Activated CD4-positive, CD25-positive, alpha-beta regulatory T cell treated with anti-CD3 and anti-CD28 coated beads, Interleukin-2, amount 50 U/mL, for 16 hours (primary cell): Measurements from ENCODE around the gene WDR62.

Source experiments
- DNase-seq: peaks from one replicate; pipeline ENCODE4 v3.0.0-alpha.2; 2020; ENCODE audit warnings: low read depth, low spot score

Gene WDR62

DNA sequence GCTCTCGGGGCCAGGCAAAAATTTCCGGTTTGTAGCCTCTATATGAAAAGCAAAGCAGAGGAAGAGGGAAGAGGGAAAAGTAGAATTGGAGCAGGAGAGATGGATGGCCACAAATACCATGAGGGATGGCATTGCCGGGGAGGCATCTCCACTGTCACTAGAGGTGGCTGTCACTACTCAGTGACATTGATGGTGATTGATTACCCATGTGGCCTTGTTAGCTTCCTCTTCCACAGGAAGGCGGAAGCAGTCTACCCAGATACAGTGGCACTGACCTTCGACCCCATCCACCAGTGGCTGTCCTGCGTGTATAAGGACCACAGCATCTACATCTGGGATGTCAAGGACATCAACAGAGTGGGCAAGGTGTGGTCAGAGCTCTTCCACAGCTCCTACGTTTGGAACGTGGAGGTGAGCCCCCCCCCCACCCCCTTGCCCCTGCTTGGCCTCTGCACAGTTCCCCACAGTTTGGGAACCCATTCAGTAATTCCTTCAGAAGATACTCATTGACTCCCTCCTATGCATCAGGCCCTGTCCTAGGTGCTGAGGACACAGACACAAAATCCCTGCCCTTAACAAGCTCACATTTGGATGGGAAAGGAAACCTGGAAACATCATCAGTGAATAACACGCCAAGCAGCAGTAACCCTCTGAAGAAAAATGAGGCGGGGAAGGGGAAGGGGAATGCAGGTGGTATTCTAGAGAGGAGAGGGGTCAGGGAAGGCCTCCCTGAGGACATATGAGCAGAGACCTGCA lies 18.6 kb downstream of the WDR62 start:
- DNase-seq = no peak

- DNase-seq = no peak
Observed at GRCh38 chr19:36079389-36079945, 24.8 kb downstream of the WDR62 start.

DNA sequence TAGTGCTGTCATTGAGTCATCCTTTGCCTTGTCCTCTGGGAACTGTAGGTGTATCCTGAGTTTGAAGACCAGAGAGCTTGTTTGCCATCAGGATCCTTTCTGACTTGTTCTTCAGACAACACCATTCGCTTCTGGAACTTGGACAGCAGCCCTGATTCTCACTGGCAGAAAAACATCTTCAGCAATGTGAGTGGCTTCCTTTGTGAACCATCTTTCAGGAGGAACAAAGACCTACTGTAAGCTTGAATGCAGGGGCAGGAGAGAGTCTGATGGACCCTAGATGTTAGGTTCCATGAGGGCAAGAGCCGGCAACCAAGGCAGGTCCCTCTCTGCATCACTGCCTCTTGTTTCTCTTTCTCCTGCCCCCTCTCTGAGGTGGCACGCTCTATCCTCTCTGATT lies 26.7 kb downstream of the WDR62 start:
- no peak for DNase-seq

DNA sequence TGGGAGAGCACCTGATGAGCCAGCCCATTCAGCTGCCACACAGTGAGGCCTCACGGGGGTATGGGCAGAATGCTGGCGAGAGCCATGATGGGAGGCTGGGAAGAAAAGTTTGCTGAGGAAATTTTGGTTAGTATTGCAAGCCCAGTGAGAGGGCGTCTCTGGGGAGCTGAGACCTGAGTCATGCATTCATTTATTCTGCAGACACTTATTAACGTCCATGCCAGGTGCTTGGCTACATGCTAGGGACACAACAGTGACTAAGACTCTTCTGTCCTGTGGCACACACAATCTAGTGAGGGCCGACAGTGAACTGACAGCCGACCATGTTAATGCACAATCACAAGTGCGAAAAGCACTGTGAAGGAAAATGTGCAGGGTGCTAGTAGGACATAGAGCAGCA lies 27.2 kb downstream of the WDR62 start:
- no peak for DNase-seq

GRCh38 chr19:36082916-36083315 lies 28.2 kb downstream of the WDR62 start:
- DNase-seq = no peak

GRCh38 chr19:36084231-36085009 lies 29.7 kb downstream of the WDR62 start:
- no peak for DNase-seq

- DNase-seq = no peak
Observed at GRCh38 chr19:36086326-36086725, 31.6 kb downstream of the WDR62 start.

DNA sequence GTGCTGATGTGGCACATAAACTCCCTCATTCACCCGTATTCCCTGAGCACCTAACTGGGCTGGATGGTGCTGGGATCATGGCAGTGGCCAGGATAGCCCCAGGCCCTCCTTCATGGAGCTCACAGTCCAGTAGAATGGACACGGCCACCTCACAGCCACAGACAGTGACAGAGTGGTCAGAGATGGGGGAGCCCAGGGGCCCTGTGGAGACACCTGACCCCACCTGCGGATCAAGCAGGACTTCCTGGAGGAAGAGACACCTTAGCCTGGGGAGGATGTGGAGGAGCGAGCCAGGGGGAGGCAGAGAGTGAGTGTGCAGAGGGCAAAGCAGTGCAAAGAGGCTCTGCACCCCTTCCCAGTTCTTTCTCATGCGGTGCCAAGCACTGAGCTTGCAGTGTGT lies 35.1 kb downstream of the WDR62 start:
- DNase-seq = no peak

DNA sequence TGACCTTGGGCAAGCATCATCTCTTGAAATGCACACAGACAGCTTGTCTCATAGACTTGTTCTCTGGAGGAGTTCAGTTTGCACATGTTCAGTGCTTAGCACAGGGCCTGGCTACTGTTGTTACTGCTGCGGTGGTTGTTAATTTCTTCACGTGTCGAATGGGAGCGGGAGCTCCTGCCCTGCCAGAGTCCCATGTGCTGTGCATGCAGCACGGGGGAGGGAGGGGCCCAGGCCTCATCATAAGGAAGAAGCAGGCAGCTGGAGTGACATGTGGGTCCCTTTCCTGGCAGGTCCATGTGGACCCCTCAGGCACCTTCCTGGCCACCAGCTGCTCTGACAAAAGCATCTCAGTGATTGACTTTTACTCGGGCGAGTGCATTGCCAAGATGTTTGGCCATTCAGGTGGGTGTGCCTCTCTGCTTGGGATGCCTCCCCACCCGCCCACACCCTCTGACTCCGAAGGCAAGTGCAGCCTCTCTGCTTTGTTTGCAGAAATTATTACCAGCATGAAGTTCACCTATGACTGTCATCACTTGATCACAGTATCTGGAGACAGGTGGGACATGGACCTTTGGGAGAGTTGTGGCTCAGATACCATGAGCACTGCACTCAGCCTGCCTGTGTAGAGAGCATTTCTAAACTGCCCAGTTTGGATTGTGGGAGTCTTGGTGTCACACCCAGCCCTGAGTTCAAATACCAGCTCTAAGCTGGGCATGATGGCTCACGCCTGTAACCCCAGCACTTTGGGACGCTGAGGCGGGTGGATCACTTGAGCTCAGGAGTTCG lies 36.4 kb downstream of the WDR62 start:
- DNase-seq = no peak

- no peak for DNase-seq
Observed at GRCh38 chr19:36092566-36092965, 37.9 kb downstream of the WDR62 start.

DNA sequence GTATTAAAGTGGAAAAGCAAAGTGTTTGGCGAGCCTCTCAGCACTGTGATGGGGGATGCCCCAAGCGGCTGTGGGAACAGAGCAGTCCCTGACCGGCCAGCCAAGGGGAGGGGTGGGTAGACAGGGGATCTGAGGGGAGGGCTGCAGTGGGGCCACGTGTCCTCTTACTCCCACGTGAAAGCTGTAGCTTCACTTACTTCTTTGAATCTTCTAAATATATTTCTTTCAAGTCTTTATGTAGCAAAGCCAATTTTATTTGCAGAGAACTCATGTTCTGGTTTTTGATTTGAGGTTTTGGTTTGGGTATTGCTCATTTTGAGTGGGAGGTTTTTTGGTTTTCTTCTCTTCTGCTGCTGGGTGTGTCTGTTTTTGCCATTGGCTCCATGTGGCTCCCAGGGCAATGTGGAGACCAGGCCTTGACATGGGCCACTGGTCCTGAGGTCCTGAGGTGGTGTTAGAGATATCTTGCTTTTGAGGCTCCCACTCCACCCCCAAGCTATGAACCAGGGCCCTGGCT lies 38.5 kb downstream of the WDR62 start:
- DNase-seq = no peak

- DNase-seq = no peak
Observed at GRCh38 chr19:36093687-36094086, 39.0 kb downstream of the WDR62 start.

- no peak for DNase-seq
Observed at GRCh38 chr19:36097036-36097435, 42.3 kb downstream of the WDR62 start.

DNA sequence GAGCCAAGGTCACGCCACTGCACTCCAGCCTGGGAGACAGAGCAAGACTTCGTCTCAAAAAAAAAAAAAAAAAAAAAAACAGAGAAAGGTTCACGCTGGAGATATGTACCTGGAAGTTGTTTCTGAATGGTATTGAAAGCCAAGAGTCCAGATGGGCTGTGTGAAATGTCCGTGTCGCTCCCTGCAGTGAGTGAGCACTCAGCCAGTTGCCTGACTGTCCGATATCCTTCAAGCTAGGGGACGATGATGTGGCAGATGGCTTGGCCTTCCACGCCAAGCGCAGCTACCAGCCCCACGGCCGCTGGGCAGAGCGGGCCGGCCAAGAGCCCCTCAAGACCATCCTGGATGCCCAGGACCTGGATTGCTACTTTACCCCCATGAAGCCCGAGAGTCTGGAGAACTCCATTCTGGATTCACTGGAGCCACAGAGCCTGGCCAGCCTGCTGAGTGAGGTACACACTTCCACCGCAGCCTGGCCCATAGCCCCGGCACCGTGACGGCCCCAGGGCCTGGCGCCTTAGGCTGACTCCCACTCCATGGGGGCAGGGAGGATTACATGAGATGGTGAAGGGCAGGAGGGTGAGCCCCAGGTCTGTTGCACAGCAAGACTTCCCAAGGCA lies 44.6 kb downstream of the WDR62 start:
- DNase-seq = no peak

DNA sequence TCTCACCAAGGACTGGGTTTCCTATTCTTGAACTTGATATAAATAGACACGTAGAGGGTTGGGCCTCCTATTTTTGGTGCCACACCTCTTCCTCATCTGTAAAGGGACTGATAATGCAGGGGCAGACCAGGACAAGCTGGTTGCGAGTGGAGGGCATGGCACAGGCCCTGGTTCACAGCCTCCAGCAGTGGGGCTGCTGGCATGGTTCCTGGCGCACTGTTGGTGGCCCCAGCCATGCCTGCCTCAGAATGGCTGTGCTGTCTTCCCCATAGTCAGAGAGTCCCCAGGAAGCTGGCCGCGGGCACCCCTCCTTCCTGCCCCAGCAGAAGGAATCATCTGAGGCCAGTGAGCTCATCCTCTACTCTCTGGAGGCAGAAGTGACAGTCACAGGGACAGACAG lies 45.8 kb downstream of the WDR62 start:
- DNase-seq = no peak

DNA sequence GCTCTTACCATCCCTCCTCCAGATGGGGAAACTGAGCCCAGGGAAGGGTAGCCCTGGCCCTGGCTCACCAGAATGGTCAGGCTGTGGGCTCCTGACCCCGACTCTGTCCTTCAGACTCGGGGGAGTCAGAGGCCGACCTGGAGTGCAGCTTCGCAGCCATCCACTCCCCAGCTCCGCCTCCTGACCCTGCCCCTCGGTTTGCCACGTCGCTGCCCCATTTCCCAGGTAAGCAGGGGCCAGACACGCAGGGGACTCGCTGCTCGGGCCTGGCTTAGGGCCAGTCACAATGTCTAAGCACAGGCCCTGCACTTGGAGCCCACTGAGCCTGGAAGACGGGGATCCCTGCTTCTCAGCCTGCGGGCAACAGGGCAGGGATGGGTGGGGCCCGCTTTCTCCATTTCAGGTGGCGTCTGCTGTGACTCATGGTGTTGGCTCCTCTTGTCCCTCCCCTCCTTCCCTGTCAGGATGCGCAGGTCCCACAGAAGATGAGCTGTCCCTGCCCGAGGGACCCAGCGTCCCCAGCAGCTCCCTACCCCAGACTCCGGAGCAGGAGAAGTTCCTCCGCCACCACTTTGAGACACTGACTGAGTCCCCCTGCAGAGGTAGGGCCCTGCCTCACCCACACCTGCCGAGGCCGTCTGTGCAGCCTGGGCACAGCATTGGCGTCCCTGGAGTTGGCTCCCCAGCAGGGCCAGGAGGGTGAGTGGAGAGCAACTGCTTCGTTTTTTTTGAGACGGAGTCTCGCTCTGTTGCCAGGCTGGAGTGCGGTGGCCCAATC lies 47.0 kb downstream of the WDR62 start:
- DNase-seq = no peak

- no peak for DNase-seq
Observed at GRCh38 chr19:36103040-36103626, 48.4 kb downstream of the WDR62 start.

DNA sequence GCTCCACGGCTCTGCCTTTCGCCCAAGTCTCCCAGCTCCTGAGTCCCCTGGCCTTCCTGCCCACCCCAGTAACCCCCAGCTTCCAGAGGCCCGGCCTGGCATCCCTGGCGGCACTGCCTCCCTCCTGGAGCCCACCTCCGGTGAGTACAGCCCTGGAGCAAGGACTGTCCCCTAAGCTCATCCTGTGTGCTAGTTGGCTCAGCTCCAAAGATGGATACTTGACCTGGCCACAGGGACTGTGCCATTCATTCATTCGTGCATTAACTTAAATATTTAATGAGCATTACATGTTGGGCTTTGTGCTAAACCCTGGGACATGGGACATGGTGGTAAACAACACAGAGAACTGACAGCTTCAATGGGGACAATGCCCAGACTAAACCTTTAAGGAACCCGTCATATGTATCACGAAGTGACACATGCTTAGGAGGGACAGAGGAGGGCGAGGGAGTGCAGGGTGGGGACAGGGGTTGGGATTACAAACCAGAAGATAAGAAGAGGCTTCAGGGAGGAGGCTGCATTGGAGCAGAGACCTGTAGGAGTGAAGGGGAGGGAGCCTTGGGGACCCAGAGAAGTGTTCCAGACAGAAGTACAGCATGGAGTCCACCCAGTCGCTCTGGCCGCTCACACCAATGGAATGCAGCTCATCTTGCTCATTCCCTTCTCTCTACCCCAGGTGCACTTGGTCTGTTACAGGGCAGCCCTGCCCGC lies 49.3 kb downstream of the WDR62 start:
- no peak for DNase-seq

DNA sequence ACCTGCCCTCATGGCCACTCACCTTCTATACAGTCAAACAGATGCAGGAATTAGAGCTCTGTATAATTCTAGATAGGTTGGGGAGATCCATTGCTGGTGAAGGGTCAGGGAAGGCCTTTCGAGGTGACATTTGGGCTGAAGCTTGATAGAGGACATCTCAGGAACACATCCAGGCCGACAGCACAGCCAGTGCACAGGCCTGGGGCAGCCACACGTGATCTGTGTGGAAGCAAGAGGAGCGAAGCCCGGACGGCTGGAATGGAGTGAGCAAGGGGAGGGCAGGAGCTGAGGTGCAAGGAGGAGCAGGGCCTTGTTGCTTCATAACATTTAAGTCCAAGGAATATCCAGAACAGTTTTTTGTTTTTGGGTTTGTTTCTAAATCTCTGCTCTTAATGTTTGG lies 51.7 kb downstream of the WDR62 start:
- DNase-seq = no peak

DNA sequence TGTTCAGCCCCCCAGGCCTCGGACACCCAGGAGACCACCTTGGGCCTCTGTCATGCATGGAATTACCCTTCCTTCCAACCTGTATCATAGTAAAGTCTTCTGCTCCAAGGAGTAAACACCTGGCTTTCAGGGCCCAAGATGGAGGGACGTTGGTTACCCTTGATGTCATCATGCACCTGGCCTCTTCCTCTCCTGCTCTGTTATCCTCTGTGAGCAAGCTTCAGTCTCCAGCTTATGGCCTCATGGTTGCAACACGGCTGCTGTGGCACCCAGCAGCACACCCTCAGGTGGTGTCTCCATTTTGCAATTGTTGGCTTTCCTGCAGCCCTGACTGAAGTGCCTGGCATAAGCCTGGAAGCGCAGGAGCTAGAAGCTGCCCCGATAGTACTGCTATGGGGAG lies 52.3 kb downstream of the WDR62 start:
- no peak for DNase-seq
